Endodermal cell (in vitro differentiated cells): ENCODE results near the gene SMPDL3A. TPM values are rescaled to one million over a fixed set of nuclear protein-coding genes. Genes with fewer than 3 reads are reported as not detected.
A peak's percentile ranks its signal among the peaks of the same experiment; 100 is the strongest.

ENCODE experiments used
- DNase-seq: peaks from one replicate; pipeline ENCODE4 v3.0.0-alpha.2; 2017
- H3K27ac ChIP-seq: 2 replicates; pipeline ENCODE4 v1.5.1; 2013; ENCODE audit warnings: mild to moderate bottlenecking, low read depth, low read length, moderate library complexity
- H3K27me3 ChIP-seq: 2 replicates; pipeline ENCODE4 v1.6.1; 2013; ENCODE audit warnings: mild to moderate bottlenecking, low read length, moderate library complexity; ENCODE audit not compliant: insufficient read depth, control insufficient read depth, poor library complexity, severe bottlenecking
- H3K36me3 ChIP-seq: 2 replicates; pipeline ENCODE4 v1.7.0; 2013; ENCODE audit warnings: mild to moderate bottlenecking, low read length, moderate library complexity; ENCODE audit not compliant: control insufficient read depth, insufficient read depth
- H3K4me1 ChIP-seq: one replicate; pipeline ENCODE4 v1.7.0; 2013; ENCODE audit warnings: low read length; ENCODE audit not compliant: control insufficient read depth, insufficient read depth
- H3K4me3 ChIP-seq: 2 replicates; pipeline ENCODE4 v1.5.1; 2013; ENCODE audit warnings: mild to moderate bottlenecking, low read length, moderate library complexity
- H3K9ac ChIP-seq: 2 replicates; pipeline ENCODE4 v1.6.1; 2013; ENCODE audit warnings: mild to moderate bottlenecking, low read length, moderate library complexity; ENCODE audit not compliant: poor library complexity, severe bottlenecking; ENCODE audit errors: extremely low read depth
- H3K9me3 ChIP-seq: 2 replicates; pipeline ENCODE4 v1.6.1; 2013; ENCODE audit warnings: mild to moderate bottlenecking, low read length, moderate library complexity; ENCODE audit not compliant: control insufficient read depth
- H3K27ac Mint-ChIP-seq: 2 replicates; pipeline ENCODE4 v1.8.0; 2020; ENCODE audit warnings: mixed read lengths
- H3K27me3 Mint-ChIP-seq: 2 replicates; pipeline ENCODE4 v1.8.0; 2021; ENCODE audit warnings: mild to moderate bottlenecking, mixed read lengths; ENCODE audit not compliant: insufficient read depth
- H3K36me3 Mint-ChIP-seq: 2 replicates; pipeline ENCODE4 v1.8.0; 2020; ENCODE audit warnings: low read depth, mixed read lengths
- H3K4me1 Mint-ChIP-seq: 2 replicates; pipeline ENCODE4 v1.8.0; 2020; ENCODE audit warnings: mixed read lengths
- H3K4me3 Mint-ChIP-seq: 2 replicates; pipeline ENCODE4 v1.8.0; 2020; ENCODE audit warnings: mild to moderate bottlenecking, moderate library complexity, mixed read lengths
- H3K9me3 Mint-ChIP-seq: 2 replicates; pipeline ENCODE4 v1.8.0; 2020; ENCODE audit warnings: mild to moderate bottlenecking, mixed read lengths
- CTCF ChIP-seq: fragments of 200-600 bp; sonication (generic); conservative IDR thresholded peaks from 2 replicates; pipeline ENCODE4 v1.5.0; 2021; ENCODE audit warnings: antibody characterized with exemption, mild to moderate bottlenecking
- WGBS, 2 experiments: methylation state at CpG; one replicate each; pipeline versions ENCODE4 v1.1.5 to v1.1.7; 2013; ENCODE audit warnings: missing lambda C conversion rate in 2 of 2, mixed read lengths in 1 of 2; ENCODE audit not compliant: insufficient coverage in 1 of 2, insufficient read length in 1 of 2; 5-methylcytosine and 5-hydroxymethylcytosine counted together
- total RNA-seq, 2 donors: library from RNA; stranded (reverse); fragmentation: NEBNext Ultra II Directional in 1 of 2; extraction: Animal tissue kit (Norgen Biotek cat#: 25700) in 1 of 2; gene quantifications; 2 replicates in 1 of 2; 3 replicates in 1 of 2; pipeline ENCODE4 v1.2.1, GENCODE V29; 2021

SMPDL3A gene
- total RNA-seq, 2 donors from 2014 or later, result 2.8 to 3.2 TPM

GRCh38 chr6:122775975-122776374, 13.1 kb upstream of the SMPDL3A start:
- H3K4me3 ChIP-seq, result no peak overlapping the region
- Mint-ChIP-seq H3K27me3 (peaks cover 10% of the 10 kb centered on the region), H3K36me3 (no peaks in the 10 kb centered on the region), H3K9me3 (no peaks in the 10 kb centered on the region), H3K27ac (no peak overlapping the region), H3K4me1 (peaks cover 48% of the 10 kb centered on the region), H3K4me3 (no peak overlapping the region)
- H3K27ac ChIP-seq, result no peak overlapping the region
- H3K9ac ChIP-seq, result no peak overlapping the region
- no peak for DNase-seq
- H3K27me3 ChIP-seq, result no peaks in the 10 kb centered on the region
- peaks cover 7% of the 10 kb centered on the region for H3K4me1 ChIP-seq
- no peaks in the 10 kb centered on the region for H3K9me3 ChIP-seq
- no peak for TF ChIP-seq CTCF
- no peaks in the 10 kb centered on the region for H3K36me3 ChIP-seq

DNA sequence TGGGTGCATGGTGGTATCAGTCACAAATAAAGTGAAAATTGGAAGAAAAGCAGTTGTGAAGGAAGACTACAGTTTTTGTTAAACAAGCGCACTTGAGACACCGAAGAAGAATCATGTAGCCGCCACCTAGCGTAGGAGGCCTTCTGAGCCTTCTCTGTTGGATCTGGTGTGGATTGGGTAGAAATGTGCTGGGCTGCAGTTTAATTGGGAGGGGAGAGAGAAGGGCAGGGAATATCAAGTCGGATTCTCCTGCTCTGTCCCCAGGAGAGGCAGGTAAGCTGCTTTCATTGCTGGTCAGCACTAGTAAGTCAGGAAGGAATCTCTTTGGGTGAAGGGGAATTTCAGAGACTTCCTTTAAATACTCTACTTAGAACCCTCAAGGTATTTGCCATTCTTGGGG, 10.8 kb upstream of the SMPDL3A start:
- Histone ChIP-seq H3K27ac (peak overlapping the region; percentile 84), H3K4me1 (peaks cover 6% of the 10 kb centered on the region), H3K27me3 (no peaks in the 10 kb centered on the region), H3K9ac (no peak overlapping the region), H3K36me3 (no peaks in the 10 kb centered on the region), H3K9me3 (no peaks in the 10 kb centered on the region), H3K4me3 (no peak overlapping the region)
- H3K9me3 Mint-ChIP-seq, result no peaks in the 10 kb centered on the region
- H3K4me1 Mint-ChIP-seq, result peaks cover 33% of the 10 kb centered on the region
- H3K36me3 Mint-ChIP-seq, result no peaks in the 10 kb centered on the region
- H3K4me3 Mint-ChIP-seq, result no peak overlapping the region
- H3K27me3 Mint-ChIP-seq, result peaks cover 10% of the 10 kb centered on the region
- WGBS, 2 experiments, result 82 to 100% methylated on average over 4 to 5 of the region's 5 CpGs
- DNase-seq, result peak; percentile 66
- no peak for TF ChIP-seq CTCF
- no peak overlapping the region for H3K27ac Mint-ChIP-seq

DNA sequence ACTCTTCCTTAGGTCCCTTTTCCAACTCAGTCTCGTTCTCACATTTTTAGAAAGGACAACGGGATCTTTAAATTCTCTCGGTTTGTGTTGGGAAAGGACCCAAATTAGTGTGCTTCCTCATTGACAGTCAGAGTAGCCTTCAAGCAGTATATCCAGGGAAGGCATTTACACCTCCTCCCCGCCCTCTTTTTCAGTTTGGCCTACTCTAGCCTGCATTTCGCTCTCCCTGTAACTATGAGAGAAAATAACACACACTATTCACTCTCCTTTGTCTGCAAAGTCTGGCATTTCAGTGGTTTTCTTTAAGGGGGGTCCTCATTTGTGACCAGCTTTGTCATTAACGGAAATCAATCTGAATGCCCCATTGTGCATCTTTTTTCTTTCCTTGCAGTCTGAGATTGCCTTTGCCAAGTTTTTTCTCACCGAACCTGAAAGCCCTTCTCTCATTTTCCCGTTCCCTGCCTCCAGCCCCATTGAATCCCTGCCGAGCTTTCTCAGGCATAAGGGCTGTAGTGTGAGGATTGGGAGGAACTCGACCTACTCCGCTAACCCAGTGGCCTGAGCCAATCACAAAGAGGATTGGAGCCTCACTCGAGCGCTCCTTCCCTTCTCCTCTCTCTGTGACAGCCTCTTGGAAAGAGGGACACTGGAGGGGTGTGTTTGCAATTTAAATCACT, 9.9 kb upstream of the SMPDL3A start:
- TF ChIP-seq CTCF, result no peak
- peak overlapping the region; percentile 27 for H3K4me3 Mint-ChIP-seq
- H3K36me3 ChIP-seq, result no peaks in the 10 kb centered on the region
- H3K9ac ChIP-seq, result no peak overlapping the region
- H3K27ac Mint-ChIP-seq, result no peak overlapping the region
- no peaks in the 10 kb centered on the region for H3K9me3 ChIP-seq
- no peaks in the 10 kb centered on the region for H3K27me3 ChIP-seq
- H3K27ac ChIP-seq, result peak overlapping the region; percentile 84
- H3K9me3 Mint-ChIP-seq, result no peaks in the 10 kb centered on the region
- DNase-seq, result peak; percentile 91
- peak overlapping the region; percentile 34 for H3K4me3 ChIP-seq
- H3K4me1 Mint-ChIP-seq, result peaks cover 36% of the 10 kb centered on the region
- no peaks in the 10 kb centered on the region for H3K36me3 Mint-ChIP-seq
- peaks cover 8% of the 10 kb centered on the region for H3K4me1 ChIP-seq
- 32 to 38% methylated on average over 3 to 13 of the region's 13 CpGs for WGBS, 2 experiments
- peaks cover 10% of the 10 kb centered on the region for H3K27me3 Mint-ChIP-seq
